C4-2B (cell line): Measurements from ENCODE around the gene GM2A.

Experiments used
- H3K27ac ChIP-seq: fragments of 450-650 bp; 2 replicates; pipeline ENCODE4 v1.5.1; 2017
- CTCF ChIP-seq: fragments of 450-650 bp; conservative IDR thresholded peaks from 2 replicates; pipeline ENCODE4 v1.5.1; 2017; ENCODE audit warnings: mild to moderate bottlenecking
- ZFX ChIP-seq: fragments of 450-650 bp; IDR thresholded peaks from 2 replicates; pipeline ENCODE4 v1.6.1; 2017

The GM2A gene

GRCh38 chr5:151244206-151244605, 8.8 kb upstream of the GM2A start:
- H3K27ac ChIP-seq, result no peak overlapping the region
- TF ChIP-seq CTCF (no peak), ZFX (no peak)

- TF ChIP-seq ZFX (no peak), CTCF (no peak)
- H3K27ac ChIP-seq, result no peak overlapping the region
These were observed 7.2 kb upstream of the GM2A start for GRCh38 chr5:151245680-151246219.

- TF ChIP-seq ZFX (no peak), CTCF (no peak)
- no peak overlapping the region for H3K27ac ChIP-seq
These were observed 4.3 kb upstream of the GM2A start for GRCh38 chr5:151248651-151249050.

- H3K27ac ChIP-seq, result no peak overlapping the region
- TF ChIP-seq CTCF (no peak), ZFX (no peak)
These were observed 3.7 kb upstream of the GM2A start for GRCh38 chr5:151249281-151249680.

GRCh38 chr5:151250346-151251000, 2.5 kb upstream of the GM2A start:
- TF ChIP-seq CTCF (no peak), ZFX (no peak)
- no peak overlapping the region for H3K27ac ChIP-seq

- TF ChIP-seq ZFX (no peak), CTCF (no peak)
- no peak overlapping the region for H3K27ac ChIP-seq
These were observed 1.9 kb upstream of the GM2A start for GRCh38 chr5:151251001-151251551.

- TF ChIP-seq CTCF (no peak), ZFX (no peak)
- H3K27ac ChIP-seq, result no peak overlapping the region
These were observed 1.4 kb upstream of the GM2A start for GRCh38 chr5:151251621-151252020.
